ENCODE measurements around the gene ATP2B3.

- TF ChIP-seq POLR2A (IDR thresholded peaks at IDR 0.05), result no peak
- TF ChIP-seq, protein P1, sequence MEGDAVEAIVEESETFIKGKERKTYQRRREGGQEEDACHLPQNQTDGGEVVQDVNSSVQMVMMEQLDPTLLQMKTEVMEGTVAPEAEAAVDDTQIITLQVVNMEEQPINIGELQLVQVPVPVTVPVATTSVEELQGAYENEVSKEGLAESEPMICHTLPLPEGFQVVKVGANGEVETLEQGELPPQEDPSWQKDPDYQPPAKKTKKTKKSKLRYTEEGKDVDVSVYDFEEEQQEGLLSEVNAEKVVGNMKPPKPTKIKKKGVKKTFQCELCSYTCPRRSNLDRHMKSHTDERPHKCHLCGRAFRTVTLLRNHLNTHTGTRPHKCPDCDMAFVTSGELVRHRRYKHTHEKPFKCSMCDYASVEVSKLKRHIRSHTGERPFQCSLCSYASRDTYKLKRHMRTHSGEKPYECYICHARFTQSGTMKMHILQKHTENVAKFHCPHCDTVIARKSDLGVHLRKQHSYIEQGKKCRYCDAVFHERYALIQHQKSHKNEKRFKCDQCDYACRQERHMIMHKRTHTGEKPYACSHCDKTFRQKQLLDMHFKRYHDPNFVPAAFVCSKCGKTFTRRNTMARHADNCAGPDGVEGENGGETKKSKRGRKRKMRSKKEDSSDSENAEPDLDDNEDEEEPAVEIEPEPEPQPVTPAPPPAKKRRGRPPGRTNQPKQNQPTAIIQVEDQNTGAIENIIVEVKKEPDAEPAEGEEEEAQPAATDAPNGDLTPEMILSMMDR (IDR thresholded peaks at IDR 0.05), result no peak
Observed at GRCh38 chrX:153511784-153512500, 5.5 kb upstream of the ATP2B3 start.

All from heart left ventricle (tissue), 13 donors.